DMS153 treated with DMSO at 0.1 percent for 48 hours (cell line): ENCODE data around the gene PAH.
A peak's percentile ranks its signal among the peaks of the same experiment; 100 is the strongest.

Source experiments
- DNase-seq: peaks from one replicate; lab custom pipeline; 2025; ENCODE audit not compliant: unreplicated experiment; lab: John Stamatoyannopoulos, UW

The PAH gene

GRCh38 chr12:102902093-102902492, 15.0 kb downstream of the PAH start:
- no peak for DNase-seq

GRCh38 chr12:102900389-102900788, 16.7 kb downstream of the PAH start:
- no peak for DNase-seq

- DNase-seq: no peak
These were observed 21.0 kb downstream of the PAH start for GRCh38 chr12:102896067-102896466.

GRCh38 chr12:102891756-102892155, 25.3 kb downstream of the PAH start:
- no peak for DNase-seq

- DNase-seq: no peak
These were observed 28.5 kb downstream of the PAH start for GRCh38 chr12:102888511-102888910.

GRCh38 chr12:102885043-102885932, 31.8 kb downstream of the PAH start:
- no peak for DNase-seq

- DNase-seq: peak; percentile 57
These were observed 33.7 kb downstream of the PAH start for GRCh38 chr12:102883204-102883799.

GRCh38 chr12:102880783-102881182, 36.3 kb downstream of the PAH start:
- DNase-seq: no peak

GRCh38 chr12:102879144-102879763, 37.8 kb downstream of the PAH start:
- DNase-seq: peak; percentile 70

- DNase-seq: no peak
These were observed 40.2 kb downstream of the PAH start for GRCh38 chr12:102876883-102877282.

GRCh38 chr12:102874819-102875218, 42.2 kb downstream of the PAH start:
- no peak for DNase-seq

- DNase-seq: no peak
These were observed 44.0 kb downstream of the PAH start for GRCh38 chr12:102873077-102873476.

GRCh38 chr12:102871014-102871413, 46.0 kb downstream of the PAH start:
- DNase-seq: no peak

GRCh38 chr12:102869571-102869970, 47.5 kb downstream of the PAH start:
- DNase-seq: no peak

- no peak for DNase-seq
These were observed 51.0 kb downstream of the PAH start for GRCh38 chr12:102865821-102866615.

GRCh38 chr12:102862486-102862885, 54.6 kb downstream of the PAH start:
- DNase-seq: no peak

GRCh38 chr12:102851246-102851645, 65.8 kb downstream of the PAH start:
- DNase-seq: no peak

- DNase-seq: no peak
These were observed 67.2 kb downstream of the PAH start for GRCh38 chr12:102849722-102850447.

- no peak for DNase-seq
These were observed 68.2 kb downstream of the PAH start for GRCh38 chr12:102848832-102849231.

- DNase-seq: no peak
These were observed 69.9 kb downstream of the PAH start for GRCh38 chr12:102847131-102847530.
